HG03457 (cell line): ENCODE measurements around the gene PLXND1.
"Not testable (repeated sequence)": the region's sequence is repeated elsewhere in the genome, so short reads cannot be mapped to it uniquely, and the experiment has no call there.

Source experiments
- ATAC-seq: cut with Tn5 transposase; IDR thresholded peaks from one replicate; pipeline ENCODE4 v1.9.1; 2021; ENCODE audit warnings: moderate number of reproducible peaks; ENCODE audit not compliant: unreplicated experiment

PLXND1 gene, protein sequence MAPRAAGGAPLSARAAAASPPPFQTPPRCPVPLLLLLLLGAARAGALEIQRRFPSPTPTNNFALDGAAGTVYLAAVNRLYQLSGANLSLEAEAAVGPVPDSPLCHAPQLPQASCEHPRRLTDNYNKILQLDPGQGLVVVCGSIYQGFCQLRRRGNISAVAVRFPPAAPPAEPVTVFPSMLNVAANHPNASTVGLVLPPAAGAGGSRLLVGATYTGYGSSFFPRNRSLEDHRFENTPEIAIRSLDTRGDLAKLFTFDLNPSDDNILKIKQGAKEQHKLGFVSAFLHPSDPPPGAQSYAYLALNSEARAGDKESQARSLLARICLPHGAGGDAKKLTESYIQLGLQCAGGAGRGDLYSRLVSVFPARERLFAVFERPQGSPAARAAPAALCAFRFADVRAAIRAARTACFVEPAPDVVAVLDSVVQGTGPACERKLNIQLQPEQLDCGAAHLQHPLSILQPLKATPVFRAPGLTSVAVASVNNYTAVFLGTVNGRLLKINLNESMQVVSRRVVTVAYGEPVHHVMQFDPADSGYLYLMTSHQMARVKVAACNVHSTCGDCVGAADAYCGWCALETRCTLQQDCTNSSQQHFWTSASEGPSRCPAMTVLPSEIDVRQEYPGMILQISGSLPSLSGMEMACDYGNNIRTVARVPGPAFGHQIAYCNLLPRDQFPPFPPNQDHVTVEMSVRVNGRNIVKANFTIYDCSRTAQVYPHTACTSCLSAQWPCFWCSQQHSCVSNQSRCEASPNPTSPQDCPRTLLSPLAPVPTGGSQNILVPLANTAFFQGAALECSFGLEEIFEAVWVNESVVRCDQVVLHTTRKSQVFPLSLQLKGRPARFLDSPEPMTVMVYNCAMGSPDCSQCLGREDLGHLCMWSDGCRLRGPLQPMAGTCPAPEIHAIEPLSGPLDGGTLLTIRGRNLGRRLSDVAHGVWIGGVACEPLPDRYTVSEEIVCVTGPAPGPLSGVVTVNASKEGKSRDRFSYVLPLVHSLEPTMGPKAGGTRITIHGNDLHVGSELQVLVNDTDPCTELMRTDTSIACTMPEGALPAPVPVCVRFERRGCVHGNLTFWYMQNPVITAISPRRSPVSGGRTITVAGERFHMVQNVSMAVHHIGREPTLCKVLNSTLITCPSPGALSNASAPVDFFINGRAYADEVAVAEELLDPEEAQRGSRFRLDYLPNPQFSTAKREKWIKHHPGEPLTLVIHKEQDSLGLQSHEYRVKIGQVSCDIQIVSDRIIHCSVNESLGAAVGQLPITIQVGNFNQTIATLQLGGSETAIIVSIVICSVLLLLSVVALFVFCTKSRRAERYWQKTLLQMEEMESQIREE (N-terminal part only)

DNA sequence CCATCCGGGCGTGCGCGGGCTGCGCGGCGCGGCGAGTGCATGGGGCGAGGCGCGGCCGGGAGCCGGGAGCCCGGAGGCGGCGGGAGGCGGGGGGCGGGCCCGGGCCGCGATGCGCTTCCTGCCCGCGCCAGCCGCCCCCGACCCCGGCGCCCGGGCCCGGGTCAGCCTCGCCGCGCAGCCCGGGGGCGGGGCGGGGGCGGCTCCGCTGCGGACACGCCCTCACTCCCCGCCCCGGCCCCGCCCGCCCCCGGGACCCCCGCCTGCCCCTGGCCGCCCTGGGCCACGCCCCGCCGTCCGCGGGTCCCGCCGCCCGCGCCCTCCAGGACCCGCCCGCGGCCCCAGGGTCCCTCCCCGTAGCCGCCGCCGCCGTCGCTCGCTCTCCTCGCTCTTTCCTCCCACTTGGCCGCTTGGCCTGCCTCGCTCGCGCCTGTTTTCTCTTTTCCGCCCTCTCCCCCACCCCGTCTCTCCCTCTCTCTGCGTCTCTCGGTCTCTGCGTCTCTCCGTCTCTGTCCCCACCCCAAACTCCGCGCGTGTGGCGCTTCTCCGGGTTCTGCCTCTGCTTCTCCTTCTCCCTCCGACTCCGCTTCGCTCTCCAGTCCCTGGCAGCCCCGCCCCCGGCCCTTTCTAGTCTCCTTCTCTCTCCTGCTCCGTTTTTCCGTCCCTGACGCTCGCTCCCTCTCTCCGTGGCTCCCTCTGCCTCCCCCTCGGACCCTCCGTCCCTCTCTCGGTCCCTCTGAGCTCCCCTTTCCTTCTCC, at the start of gene PLXND1:
Gene PLXND1, minus strand, starts transcription at position 41 of the 755 bp plus-strand sequence. Its CDS starts 37 bp downstream, at position 4.
- no peak for ATAC-seq

DNA sequence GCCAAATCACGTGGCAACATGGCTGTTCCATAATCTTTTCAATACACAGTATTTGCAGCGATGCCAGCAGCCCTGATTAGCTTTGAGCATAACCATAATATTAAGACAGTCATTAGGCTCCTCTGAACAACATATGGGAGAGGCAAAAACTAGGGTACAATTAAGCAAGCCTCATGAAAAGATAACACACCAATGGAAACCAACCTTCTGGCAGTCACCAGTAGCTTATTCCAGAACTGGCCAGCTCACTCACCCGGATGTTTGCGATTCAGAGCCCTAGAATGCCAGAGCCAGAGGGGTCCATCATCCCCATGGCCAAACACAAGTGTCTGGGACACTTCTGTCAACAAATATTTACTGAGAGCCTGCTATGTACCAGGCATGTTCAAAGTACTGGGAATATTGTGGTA, 48.8 kb upstream of the PLXND1 start:
- ATAC-seq, result no peak

DNA sequence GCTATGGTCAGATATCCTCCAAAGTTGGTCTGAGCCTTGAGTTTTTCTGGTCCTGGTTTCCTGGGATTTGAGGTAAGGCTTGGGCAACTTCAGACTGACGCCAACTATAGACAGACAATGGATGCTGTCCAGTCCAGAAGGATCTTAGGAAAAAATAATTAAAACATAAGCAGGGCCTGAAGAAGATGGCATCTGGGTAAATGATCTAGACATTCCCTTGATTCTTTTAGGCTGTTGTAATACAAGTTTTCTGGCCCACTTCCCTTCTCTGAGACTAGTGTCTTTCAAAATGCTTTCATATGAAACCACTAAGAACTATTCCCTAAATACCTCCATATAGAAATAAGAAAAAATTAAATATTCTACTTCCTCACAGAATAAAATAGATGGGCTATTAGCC, 47.7 kb upstream of the PLXND1 start:
- ATAC-seq, result no peak

DNA sequence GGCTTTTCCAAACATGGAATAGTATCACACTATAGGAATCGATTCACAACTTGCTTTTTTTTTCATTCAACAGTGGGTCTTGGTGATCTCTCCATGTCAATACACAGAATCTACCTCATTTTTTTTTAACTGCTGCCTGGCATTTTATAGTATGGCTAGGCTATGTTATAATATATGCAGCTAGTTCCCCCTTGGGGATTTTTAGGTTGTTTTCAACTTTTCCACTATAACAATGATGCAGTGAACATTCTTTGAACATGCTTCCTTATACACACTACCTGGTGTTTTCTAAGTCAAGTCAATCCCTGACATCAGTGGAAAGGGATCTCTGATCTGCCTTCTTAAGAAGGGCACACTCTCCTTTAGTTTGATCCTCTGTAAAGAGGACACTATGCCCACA, 46.5 kb upstream of the PLXND1 start:
- ATAC-seq, result no peak

DNA sequence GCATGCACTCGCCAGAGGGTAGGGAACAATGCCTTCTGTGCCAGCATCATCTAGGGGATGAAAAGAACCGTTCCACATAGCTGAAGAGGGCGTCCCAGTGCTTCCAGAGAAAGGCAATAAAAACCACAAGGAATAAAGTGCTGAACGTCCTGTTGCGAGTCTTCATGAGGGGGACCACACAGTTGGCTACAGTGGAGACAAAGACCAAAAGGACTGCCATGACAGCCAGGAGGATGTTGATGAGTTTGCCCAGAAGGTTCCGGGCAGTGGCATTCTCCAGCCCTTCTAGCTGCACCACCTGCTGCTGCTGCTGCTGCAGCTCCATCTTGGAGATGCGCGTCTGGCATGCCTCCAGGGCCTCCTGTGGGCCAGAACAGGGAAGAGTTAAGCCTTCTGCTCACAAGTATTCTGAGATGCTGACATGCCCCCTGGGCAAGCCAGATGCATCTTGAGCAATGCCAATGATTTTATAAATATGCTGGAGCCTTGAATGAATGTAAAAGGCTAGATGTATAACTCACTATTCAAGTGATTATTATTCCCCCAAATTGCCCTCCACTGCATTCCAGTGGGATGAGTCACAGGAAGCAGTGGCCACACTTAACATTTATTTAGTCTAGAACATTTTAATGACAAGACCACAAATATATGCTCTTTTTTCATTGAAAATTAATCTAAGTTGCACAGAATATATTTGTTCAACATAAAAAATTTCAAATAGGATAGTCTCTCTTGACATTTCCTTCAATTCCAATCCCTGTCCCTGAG, 45.1 kb upstream of the PLXND1 start:
- ATAC-seq, result no peak

DNA sequence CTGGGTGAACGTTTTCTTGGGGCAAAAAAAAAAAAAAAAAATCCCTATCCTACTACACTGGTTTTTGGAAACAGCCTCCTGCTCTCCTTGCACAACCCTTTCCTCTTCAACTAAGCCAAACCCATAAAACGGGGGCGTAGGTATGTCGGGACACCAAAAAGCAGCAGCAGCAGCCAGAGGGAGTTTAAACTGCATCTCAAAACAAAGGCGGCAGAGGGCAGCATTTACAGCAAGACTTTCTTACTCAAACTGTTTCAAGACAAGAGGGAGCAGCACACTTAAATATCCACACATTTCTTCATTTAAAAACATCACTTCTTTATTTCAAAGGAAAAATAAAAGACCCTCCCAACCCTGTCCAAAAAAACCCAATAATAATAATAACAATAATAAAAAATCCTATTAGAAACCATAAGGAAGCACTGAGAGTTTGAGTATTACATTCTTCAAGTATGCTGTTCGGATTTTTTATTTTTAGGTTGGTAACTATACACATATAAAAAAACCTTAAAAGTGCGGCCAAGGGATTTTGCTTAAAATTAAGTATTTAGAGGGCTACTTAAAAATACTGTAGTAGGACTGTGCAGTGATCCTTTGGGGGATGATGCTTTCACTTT, 43.9 kb upstream of the PLXND1 start:
- ATAC-seq, result no peak

DNA sequence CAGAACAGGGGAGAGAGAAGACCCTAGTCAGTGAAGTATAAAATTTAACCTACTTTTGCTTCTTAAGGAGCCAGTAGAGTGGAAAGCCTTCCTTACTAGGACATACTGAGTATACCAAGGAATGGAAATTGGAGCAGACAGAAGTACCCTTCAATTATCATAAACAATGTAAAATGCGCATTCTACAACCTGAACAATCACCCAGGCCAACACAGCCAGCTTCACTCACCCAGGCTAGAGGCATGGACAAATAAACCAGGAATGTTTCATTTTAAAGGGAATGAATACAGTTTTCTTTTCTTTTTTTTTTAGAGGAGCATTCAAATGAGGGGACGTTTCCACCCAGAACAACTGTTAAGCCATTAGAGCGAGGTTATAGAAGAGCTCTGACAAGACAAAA, 41.9 kb upstream of the PLXND1 start:
- ATAC-seq, result no peak

DNA sequence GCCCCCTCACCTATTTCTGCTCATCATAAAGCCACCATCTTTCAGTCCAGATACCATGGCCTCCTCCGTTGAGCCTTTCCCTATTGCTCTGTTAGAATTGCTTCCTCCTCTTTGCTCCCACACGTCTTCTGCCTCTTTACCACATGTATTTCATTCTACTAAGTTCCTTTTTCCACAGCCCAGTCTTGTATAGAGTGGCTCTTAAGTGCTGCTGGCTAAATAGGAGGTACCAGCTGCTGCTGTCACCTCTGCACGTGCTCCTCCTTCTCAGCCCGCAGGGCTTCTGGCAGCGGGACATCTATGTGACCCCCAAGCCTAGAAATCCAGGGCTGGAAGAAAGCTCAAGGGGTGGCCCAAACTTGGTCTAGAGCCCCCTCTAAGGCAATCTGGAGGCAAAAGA, 38.8 kb upstream of the PLXND1 start:
- no peak for ATAC-seq

DNA sequence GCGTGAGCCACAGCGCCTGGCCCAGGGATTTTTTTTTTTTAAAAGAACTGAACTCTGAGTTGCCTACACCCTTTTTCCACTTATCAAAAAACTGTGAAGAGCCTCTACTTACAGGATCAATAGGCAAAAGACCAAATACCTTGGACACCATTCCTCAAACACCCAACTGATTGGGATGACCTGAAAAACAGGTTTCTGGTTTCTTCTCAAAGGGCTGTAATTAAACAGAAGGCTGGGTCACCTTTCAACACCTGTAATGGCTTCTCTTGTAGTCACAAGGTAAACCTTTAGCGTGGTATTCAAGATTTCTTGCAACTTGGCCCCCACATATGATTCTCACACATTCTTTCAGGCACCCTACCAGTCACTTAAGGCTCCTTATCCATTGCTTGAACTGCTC, 38.4 kb upstream of the PLXND1 start:
- ATAC-seq, result no peak

DNA sequence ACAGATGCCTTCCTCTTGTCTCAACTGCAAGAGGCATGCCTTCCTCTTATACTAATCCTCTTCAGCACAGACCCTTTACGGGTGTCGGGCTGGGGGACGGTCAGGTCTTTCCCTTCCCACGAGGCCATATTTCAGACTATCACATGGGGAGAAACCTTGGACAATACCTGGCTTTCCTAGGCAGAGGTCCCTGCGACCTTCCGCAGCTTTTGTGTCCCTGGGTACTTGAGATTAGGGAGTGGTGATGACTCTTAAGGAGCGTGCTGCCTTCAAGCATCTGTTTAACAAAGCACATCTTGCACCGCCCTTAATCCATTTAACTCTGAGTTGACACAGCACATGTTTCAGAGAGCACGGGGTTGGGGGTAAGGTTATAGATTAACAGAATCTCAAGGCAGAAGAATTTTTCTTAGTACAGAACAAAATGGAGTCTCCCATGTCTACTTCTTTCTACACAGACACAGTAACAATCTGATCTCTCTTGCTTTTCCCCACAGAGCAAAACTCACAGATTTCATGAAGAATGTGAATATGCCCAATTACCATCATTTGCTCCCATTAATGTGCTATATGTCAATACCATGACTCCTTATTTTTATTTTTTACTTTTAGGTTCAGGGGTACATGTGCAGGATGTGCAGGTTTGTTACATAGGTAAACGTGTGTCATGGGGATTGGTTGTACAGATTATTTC, 35.2 kb upstream of the PLXND1 start:
- not testable (repeated sequence) for ATAC-seq

DNA sequence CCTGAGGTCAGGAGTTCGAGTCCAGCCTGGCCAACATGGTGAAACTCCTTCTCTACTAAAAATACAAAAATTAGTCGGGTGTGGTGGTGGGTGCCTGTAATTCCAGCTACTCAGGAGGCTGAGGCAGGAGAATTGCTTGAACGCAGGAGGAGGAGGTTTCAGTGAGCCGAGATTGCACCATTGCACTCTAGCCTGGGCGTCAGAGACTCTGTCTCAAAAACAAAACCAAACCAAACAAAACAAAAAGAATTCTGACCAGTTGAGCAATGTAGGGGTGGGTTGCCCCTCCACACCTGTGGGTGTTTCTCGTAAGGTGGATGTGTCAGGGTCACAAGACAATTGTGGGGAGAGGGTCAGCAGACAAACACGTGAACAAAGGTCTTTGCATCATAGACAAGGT, 34.5 kb upstream of the PLXND1 start:
- ATAC-seq, result not testable (repeated sequence)

DNA sequence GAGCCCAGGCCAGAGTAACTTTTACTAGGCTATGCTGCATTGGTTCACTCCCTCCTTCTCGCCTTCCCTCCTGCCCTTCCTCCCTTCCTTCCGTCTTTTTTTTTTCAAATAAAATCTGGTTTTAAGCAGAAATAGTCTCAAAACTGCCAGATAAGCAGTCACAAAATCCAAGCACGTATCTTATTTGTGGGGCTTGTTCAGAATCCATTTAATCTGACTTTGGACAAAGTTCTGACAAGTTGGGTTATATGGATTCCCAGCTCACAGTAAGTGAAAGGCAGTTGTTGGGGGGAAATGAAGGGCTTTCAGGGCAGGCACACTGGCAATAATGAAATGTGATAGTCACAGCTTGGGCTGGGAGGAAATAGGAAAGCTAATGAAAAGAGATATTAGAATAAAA, 32.0 kb upstream of the PLXND1 start:
- no peak for ATAC-seq

DNA sequence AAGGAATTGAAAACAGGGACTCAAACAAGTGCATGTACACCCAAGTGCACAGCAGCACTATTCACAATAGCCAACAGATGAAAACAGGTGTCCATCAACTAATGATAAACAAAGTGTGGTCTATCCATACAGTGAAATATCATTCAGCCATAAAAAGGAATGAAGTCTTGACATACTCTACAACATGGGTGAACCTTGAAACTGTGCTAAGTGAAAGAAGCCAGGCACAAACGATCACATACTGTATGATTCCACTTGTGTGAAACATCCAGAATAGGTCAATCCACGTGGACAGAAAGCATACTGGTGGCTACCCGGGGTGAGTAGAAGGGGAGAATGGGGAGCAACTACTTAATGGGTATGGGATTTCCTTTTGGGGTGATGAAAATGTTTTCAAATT, 29.6 kb upstream of the PLXND1 start:
- ATAC-seq, result no peak

DNA sequence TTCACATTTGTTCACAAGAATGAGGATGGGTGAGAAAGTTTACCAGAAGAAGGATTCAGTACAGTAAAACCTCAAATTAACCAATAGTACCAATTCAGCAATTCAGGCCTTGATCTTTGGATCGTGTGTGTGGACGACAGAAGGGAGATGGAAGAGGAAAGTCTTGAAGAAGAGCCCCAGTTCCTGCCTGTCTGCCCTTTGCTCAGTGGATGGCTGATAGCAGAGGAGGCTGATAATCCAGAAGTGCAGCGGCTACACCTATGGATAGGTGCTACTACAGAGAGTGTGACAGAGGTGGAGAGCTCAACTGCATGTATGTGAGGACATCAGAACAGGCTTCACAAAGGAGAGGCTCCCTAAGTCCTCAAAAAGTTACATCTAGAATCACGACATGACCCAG, 29.2 kb upstream of the PLXND1 start:
- no peak for ATAC-seq

DNA sequence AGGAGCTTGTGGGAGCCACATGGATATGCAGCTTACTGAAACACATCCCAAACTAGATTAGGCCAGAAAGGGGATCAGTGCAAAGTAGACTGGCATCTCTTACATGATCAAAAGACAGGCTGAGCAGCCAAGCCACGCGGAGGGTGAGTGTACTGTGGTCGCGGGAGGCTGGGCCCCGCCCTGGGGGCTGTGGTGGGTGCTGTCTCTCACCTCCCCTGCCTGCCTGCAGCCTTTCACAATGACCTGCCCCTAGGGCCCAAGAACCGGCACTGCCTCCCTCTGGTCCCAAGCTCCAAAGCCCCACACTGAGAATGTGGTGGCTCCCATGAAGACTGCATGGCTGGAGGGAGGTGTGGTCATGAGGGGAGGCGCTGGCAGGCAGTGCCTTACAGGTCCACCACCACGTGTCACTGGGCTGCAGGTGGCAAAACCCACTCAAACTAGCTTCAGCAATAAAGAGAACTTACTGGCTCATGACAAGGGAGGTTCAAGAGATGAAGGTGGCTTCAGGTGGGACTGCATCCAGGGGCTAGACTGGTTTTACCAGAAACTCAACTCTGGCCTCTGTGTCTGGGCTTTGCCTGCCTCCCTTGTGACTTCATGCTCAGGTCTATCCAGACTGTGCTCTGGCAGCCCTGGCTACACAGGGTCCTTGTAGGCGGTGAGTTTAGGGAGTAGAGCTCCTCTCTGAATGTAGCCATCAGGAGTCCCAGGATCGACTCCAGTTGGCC, 27.4 kb upstream of the PLXND1 start:
- ATAC-seq, result no peak

DNA sequence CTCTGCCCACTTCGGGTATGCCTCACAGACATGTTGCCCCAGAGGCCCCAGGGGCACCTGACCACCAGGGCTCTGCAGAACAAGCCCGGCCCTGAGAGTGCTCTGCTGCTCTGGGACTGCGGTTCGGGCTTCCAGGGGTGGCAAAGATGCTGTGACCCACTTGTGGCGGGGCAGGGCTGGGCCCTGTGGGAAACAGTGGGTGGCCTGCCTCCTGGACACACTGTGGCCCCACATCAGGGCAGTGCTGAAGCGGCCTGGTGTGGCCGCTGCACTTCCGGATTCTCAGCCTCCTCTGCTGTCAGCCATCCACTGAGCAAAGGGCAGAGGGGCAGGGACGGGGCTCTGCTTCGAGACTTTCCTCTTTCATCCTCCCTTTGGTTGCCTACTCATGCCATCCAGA, 26.5 kb upstream of the PLXND1 start:
- no peak for ATAC-seq

DNA sequence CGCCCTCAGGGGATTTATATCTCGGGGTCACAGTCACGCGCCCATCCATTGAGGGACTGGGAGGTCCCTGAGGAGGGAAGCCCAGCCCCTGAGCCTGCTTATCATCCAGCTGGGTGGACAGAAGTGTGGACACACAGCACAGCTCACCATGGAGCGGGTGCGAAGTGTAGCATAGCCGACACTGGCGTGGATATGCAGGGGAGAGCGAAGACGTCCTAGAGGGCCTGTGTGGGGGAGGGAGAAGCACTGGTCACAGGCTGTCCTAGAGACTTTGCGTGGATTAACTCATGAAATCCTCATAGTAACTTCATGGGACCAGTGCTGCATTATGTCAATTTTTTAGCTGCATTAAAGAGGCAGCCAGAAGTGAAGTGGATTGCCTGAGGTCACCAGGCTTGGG, 26.1 kb upstream of the PLXND1 start:
- no peak for ATAC-seq

DNA sequence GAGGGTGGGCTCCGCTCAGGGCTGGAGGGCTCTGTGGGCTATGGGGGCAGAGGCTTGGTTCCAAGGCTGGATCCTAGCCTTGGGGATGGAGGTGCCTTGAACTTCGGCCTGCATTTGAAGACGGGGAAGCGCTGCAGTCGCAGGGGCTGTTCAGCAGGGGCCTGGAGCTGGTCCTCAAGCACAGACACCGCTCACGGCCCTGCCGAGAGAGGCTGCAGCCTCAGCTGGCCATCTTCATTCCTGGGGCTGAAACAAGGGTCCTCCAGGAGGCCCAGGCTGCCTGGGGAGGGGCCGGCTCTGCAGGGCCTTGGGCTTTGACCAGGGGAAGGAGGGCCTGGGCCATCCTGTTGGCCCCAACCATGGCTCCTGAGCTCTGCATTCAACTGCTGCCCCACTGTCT, 25.6 kb upstream of the PLXND1 start:
- no peak for ATAC-seq
